ENCODE measurements around the gene STAP1. TPM values are rescaled to one million over a fixed set of nuclear protein-coding genes. Genes with fewer than 3 reads are reported as not detected.

STAP1 gene
- total and polyA plus RNA-seq, 10 of the 15 experiments (the other 5 are each of a cell fraction or from before 2014, with no cell fraction given), result 4.6 to 19.4 (median 9.4) TPM

GRCh38 chr4:67568820-67569219 lies 10.3 kb downstream of the STAP1 start:
- Histone ChIP-seq H3K27ac (ENCODE audit: control insufficient read depth, insufficient read depth) (no peak overlapping the region), H3K9ac (ENCODE audit: control insufficient read depth, insufficient read depth, low read length) (no peak overlapping the region), H3K4me2 (ENCODE audit: control insufficient read depth, insufficient read depth) (no peak overlapping the region), H3K79me2 (ENCODE audit: control insufficient read depth, insufficient read depth, low read length) (no peaks in the 10 kb centered on the region), H3K4me3 (no peak overlapping the region), H3K27me3 (replicated peaks in 1 of 2; ENCODE audit: control insufficient read depth in 2 of 2, insufficient read depth in 2 of 2, low read length in 1 of 2) (no peaks in the 10 kb centered on the region), H3K9me3 (replicated peaks; ENCODE audit: control insufficient read depth, insufficient read depth, low read length) (no peaks in the 10 kb centered on the region), H3K4me1 (ENCODE audit: control insufficient read depth, insufficient read depth, low read length) (no peaks in the 10 kb centered on the region), H3K36me3 (ENCODE audit: control insufficient read depth in 2 of 2, insufficient read depth in 2 of 2, low read length in 1 of 2) (no peaks in the 10 kb centered on the region), H4K20me1 (ENCODE audit: control insufficient read depth, insufficient read depth) (no peaks in the 10 kb centered on the region), H2AFZ (ENCODE audit: control insufficient read depth, low read depth, low read length) (no peak overlapping the region)
- DNase-seq (ENCODE audit: low read depth, low spot score), result no peak
- FAIRE-seq, result no peak
- WGBS (ENCODE audit: insufficient coverage, insufficient replicate concordance, low lambda C conversion rate, missing lambda C conversion rate), result 97% methylated on average over 2 of the region's 2 CpGs
- intact Hi-C loops (cut with micrococcal nuclease; ENCODE audit: unreplicated experiment) (no loop called here), in situ Hi-C loops (cut with MboI) (no loop called here)
- RAD21 ChIA-PET (ENCODE audit: unreplicated experiment), result interaction anchor here (1.8 kb wide), 1 partner anchor 10 kb away, joined by 5 read pairs; the partner anchor contains the start of gene STAP1
- POLR2A ChIA-PET, result no interaction called here
- CTCF ChIA-PET, result interaction anchor here (0.6 to 0.9 kb wide), 2 partner anchors 17 to 79 kb away, joined by 3 read pairs; no protein-coding TSS in a partner anchor
- ATAC-seq, result no peak
- SMC1A ChIA-PET (ENCODE audit: uncharacterized antibody, unreplicated experiment), result interaction anchor here (1.0 to 7.5 kb wide), 4 partner anchors 10 to 23 kb away, joined by 5 to 51 read pairs (median 6); partner anchors contain the start of genes CENPC and STAP1
- BruUV-seq (replicated peaks), result no TSS peak
- TF ChIP-seq HCFC1 (IDR thresholded peaks at IDR 0.05; ENCODE audit: low read length) (no peak), KAT2A (conservative IDR thresholded peaks at IDR 0.05; ENCODE audit: control insufficient read depth, low read depth, low read length) (no peak), CTCF (IDR thresholded peaks at IDR 0.05 in 2 of 3, conservative IDR thresholded peaks at IDR 0.05 in 1 of 3; ENCODE audit: control insufficient read depth in 2 of 3, extremely low read depth in 1 of 3, insufficient read depth in 1 of 3, low read depth in 3 of 3, low read length in 3 of 3) (no peak), POU2F2 (IDR thresholded peaks at IDR 0.05; ENCODE audit: borderline replicate concordance, low read depth, low read length) (no peak), BMI1 (IDR thresholded peaks at IDR 0.05; ENCODE audit: borderline replicate concordance) (no peak), SMAD1 (IDR thresholded peaks at IDR 0.05; ENCODE audit: low read depth, partially characterized antibody) (no peak), EED (IDR thresholded peaks at IDR 0.05; ENCODE audit: low read depth) (no peak), SIN3A (IDR thresholded peaks at IDR 0.05; ENCODE audit: low read depth, low read length) (no peak), SREBF2 (IDR thresholded peaks at IDR 0.05; ENCODE audit: low read length) (no peak), RFX5 (IDR thresholded peaks at IDR 0.05; ENCODE audit: low read depth, low read length) (no peak), TBL1XR1 (IDR thresholded peaks at IDR 0.05; ENCODE audit: low read depth, low read length) (no peak)
- TF ChIP-seq, protein P1, sequence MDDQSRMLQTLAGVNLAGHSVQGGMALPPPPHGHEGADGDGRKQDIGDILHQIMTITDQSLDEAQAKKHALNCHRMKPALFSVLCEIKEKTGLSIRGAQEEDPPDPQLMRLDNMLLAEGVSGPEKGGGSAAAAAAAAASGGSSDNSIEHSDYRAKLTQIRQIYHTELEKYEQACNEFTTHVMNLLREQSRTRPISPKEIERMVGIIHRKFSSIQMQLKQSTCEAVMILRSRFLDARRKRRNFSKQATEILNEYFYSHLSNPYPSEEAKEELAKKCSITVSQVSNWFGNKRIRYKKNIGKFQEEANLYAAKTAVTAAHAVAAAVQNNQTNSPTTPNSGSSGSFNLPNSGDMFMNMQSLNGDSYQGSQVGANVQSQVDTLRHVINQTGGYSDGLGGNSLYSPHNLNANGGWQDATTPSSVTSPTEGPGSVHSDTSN (IDR thresholded peaks at IDR 0.05; ENCODE audit: insufficient replicate concordance, low read depth, low read length), result no peak
- TF ChIP-seq, protein P2, sequence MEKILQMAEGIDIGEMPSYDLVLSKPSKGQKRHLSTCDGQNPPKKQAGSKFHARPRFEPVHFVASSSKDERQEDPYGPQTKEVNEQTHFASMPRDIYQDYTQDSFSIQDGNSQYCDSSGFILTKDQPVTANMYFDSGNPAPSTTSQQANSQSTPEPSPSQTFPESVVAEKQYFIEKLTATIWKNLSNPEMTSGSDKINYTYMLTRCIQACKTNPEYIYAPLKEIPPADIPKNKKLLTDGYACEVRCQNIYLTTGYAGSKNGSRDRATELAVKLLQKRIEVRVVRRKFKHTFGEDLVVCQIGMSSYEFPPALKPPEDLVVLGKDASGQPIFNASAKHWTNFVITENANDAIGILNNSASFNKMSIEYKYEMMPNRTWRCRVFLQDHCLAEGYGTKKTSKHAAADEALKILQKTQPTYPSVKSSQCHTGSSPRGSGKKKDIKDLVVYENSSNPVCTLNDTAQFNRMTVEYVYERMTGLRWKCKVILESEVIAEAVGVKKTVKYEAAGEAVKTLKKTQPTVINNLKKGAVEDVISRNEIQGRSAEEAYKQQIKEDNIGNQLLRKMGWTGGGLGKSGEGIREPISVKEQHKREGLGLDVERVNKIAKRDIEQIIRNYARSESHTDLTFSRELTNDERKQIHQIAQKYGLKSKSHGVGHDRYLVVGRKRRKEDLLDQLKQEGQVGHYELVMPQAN (conservative IDR thresholded peaks at IDR 0.05), result no peak
- TF ChIP-seq, protein P3, sequence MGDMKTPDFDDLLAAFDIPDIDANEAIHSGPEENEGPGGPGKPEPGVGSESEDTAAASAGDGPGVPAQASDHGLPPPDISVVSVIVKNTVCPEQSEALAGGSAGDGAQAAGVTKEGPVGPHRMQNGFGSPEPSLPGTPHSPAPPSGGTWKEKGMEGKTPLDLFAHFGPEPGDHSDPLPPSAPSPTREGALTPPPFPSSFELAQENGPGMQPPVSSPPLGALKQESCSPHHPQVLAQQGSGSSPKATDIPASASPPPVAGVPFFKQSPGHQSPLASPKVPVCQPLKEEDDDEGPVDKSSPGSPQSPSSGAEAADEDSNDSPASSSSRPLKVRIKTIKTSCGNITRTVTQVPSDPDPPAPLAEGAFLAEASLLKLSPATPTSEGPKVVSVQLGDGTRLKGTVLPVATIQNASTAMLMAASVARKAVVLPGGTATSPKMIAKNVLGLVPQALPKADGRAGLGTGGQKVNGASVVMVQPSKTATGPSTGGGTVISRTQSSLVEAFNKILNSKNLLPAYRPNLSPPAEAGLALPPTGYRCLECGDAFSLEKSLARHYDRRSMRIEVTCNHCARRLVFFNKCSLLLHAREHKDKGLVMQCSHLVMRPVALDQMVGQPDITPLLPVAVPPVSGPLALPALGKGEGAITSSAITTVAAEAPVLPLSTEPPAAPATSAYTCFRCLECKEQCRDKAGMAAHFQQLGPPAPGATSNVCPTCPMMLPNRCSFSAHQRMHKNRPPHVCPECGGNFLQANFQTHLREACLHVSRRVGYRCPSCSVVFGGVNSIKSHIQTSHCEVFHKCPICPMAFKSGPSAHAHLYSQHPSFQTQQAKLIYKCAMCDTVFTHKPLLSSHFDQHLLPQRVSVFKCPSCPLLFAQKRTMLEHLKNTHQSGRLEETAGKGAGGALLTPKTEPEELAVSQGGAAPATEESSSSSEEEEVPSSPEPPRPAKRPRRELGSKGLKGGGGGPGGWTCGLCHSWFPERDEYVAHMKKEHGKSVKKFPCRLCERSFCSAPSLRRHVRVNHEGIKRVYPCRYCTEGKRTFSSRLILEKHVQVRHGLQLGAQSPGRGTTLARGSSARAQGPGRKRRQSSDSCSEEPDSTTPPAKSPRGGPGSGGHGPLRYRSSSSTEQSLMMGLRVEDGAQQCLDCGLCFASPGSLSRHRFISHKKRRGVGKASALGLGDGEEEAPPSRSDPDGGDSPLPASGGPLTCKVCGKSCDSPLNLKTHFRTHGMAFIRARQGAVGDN (IDR thresholded peaks at IDR 0.05), result no peak

Measured in GM12878 (cell line).